Breast epithelium (tissue), 3 donors: ENCODE measurements around the gene DNAJC6.

ENCODE experiments used
- CTCF ChIP-seq, 3 donors: fragments of 450-650 bp; IDR thresholded peaks; one replicate each; pipeline ENCODE4 v1.5.1; 2016 to 2017; ENCODE audit warnings: antibody characterized with exemption in 3 of 3, mild to moderate bottlenecking in 3 of 3, moderate library complexity in 3 of 3
- POLR2A ChIP-seq: fragments of 450-650 bp; IDR thresholded peaks from one replicate; pipeline ENCODE4 v1.6.1; 2016; ENCODE audit warnings: antibody characterized with exemption, mild to moderate bottlenecking, moderate library complexity

GRCh38 chr1:65355031-65355712, 45.8 kb downstream of the DNAJC6 start:
- no peak for TF ChIP-seq POLR2A
- no peak for TF ChIP-seq CTCF (IDR thresholded peaks at IDR 0.05)
